Fibroblast of lung (primary cell): ENCODE results near the gene TOP3A.

ENCODE experiments used
- CTCF ChIP-seq, 2 donors: IDR thresholded peaks in 1 of 2; conservative IDR thresholded peaks in 1 of 2; 1 replicate in 1 of 2; 2 replicates in 1 of 2; pipeline ENCODE4 v1.5.1; 2011 to 2012; ENCODE audit warnings: low read length in 2 of 2, control low read depth in 1 of 2, inconsistent platforms in 1 of 2, low read depth in 1 of 2, mild to moderate bottlenecking in 1 of 2
- EZH2 ChIP-seq: IDR thresholded peaks from 2 replicates; pipeline ENCODE4 v1.5.1; 2012; ENCODE audit warnings: low read length, control low read depth, mild to moderate bottlenecking; ENCODE audit errors: missing control alignments

- no peak for TF ChIP-seq EZH2
- no peak for TF ChIP-seq CTCF (conservative IDR thresholded peaks at IDR 0.05 in 1 of 2, IDR thresholded peaks at IDR 0.05 in 1 of 2; ENCODE audit: low read depth in 1 of 2, low read length in 2 of 2)
Observed at GRCh38 chr17:18230288-18231141, 84.3 kb downstream of the TOP3A start.
